Measurements from ENCODE around the gene SPINDOC. TPM values are rescaled to one million over a fixed set of nuclear protein-coding genes. Genes with fewer than 3 reads are reported as not detected.

The SPINDOC gene
- total and polyA plus RNA-seq, 9 of the 15 experiments (the other 6 are each of a cell fraction or from before 2014, with no cell fraction given) = 0.70 to 36.3 (median 19.6) TPM

- no peak for TF ChIP-seq TARDBP (IDR thresholded peaks at IDR 0.05)
- no peak for TF ChIP-seq BRCA1 (IDR thresholded peaks at IDR 0.05)
- no peak for TF ChIP-seq BRCA1 (CRISPR knock-in tag; IDR thresholded peaks at IDR 0.05)
- no peak for TF ChIP-seq ZFP30 (CRISPR knock-in tag; IDR thresholded peaks at IDR 0.05; ENCODE audit: borderline replicate concordance)
- TF ChIP-seq PRPF4 (IDR thresholded peaks at IDR 0.05; ENCODE audit: insufficient read depth, low read depth, low read length, poor library complexity, severe bottlenecking) = no peak
- TF ChIP-seq FOXP1 (CRISPR knock-in tag; IDR thresholded peaks at IDR 0.05) = no peak
- TF ChIP-seq HDGF (IDR thresholded peaks at IDR 0.05) = no peak
- TF ChIP-seq PHF20 (IDR thresholded peaks at IDR 0.05; ENCODE audit: partially characterized antibody) = no peak
- TF ChIP-seq ARID4B (CRISPR knock-in tag; IDR thresholded peaks at IDR 0.05) = no peak
- TF ChIP-seq, protein P1, sequence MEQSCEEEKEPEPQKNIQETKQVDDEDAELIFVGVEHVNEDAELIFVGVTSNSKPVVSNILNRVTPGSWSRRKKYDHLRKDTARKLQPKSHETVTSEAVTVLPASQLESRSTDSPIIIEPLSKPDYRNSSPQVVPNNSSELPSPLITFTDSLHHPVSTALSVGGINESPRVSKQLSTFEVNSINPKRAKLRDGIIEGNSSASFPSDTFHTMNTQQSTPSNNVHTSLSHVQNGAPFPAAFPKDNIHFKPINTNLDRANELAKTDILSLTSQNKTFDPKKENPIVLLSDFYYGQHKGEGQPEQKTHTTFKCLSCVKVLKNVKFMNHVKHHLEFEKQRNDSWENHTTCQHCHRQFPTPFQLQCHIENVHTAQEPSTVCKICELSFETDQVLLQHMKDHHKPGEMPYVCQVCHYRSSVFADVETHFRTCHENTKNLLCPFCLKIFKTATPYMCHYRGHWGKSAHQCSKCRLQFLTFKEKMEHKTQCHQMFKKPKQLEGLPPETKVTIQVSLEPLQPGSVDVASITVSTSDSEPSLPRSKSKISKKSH (CRISPR knock-in tag; IDR thresholded peaks at IDR 0.05) = no peak
- TF ChIP-seq CUX1 (CRISPR knock-in tag; IDR thresholded peaks at IDR 0.05) = no peak
- no peak for TF ChIP-seq NR2F6 (CRISPR knock-in tag; IDR thresholded peaks at IDR 0.05)
- TF ChIP-seq, protein P2, sequence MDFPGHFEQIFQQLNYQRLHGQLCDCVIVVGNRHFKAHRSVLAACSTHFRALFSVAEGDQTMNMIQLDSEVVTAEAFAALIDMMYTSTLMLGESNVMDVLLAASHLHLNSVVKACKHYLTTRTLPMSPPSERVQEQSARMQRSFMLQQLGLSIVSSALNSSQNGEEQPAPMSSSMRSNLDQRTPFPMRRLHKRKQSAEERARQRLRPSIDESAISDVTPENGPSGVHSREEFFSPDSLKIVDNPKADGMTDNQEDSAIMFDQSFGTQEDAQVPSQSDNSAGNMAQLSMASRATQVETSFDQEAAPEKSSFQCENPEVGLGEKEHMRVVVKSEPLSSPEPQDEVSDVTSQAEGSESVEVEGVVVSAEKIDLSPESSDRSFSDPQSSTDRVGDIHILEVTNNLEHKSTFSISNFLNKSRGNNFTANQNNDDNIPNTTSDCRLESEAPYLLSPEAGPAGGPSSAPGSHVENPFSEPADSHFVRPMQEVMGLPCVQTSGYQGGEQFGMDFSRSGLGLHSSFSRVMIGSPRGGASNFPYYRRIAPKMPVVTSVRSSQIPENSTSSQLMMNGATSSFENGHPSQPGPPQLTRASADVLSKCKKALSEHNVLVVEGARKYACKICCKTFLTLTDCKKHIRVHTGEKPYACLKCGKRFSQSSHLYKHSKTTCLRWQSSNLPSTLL (IDR thresholded peaks at IDR 0.05) = no peak
- peak in 1 of 2 experiments; percentile 45; a peak in 1 of 3 replicates for TF ChIP-seq CBX3 (IDR thresholded peaks at IDR 0.05; ENCODE audit: borderline replicate concordance in 1 of 2, low read length in 2 of 2)
- TF ChIP-seq SRSF7 (optimal IDR thresholded peaks at IDR 0.05; ENCODE audit: low read depth, low read length) = no peak
These were observed 10.4 kb upstream of the SPINDOC start (continued) for GRCh38 chr11:63802637-63803414.

Measured in K562 (cell line).